SJCRH30 (cell line): ENCODE measurements around the gene ZNF609. TPM values are rescaled to one million over a fixed set of nuclear protein-coding genes. Genes with fewer than 3 reads are reported as not detected.
A peak's percentile ranks its signal among the peaks of the same experiment; 100 is the strongest.

Source experiments
- DNase-seq, 2 experiments: peaks; one replicate each; pipeline ENCODE4 v3.0.0-alpha.2; 2015 to 2020
- H3K27ac ChIP-seq: fragments of 250-450 bp; sonication (Bioruptor Pico); 2 replicates; pipeline ENCODE4 v1.5.1; 2020; ENCODE audit warnings: mild to moderate bottlenecking, moderate library complexity
- H3K27me3 ChIP-seq: fragments of 250-450 bp; sonication (Bioruptor Pico); 2 replicates; pipeline ENCODE4 v1.5.1; 2020; ENCODE audit warnings: mild to moderate bottlenecking, moderate library complexity
- H3K36me3 ChIP-seq: fragments of 250-450 bp; sonication (Bioruptor Pico); 2 replicates; pipeline ENCODE4 v1.5.1; 2020; ENCODE audit warnings: mild to moderate bottlenecking, moderate library complexity
- H3K4me1 ChIP-seq: fragments of 250-450 bp; sonication (Bioruptor Pico); 2 replicates; pipeline ENCODE4 v1.5.1; 2020; ENCODE audit warnings: mild to moderate bottlenecking, moderate library complexity
- H3K4me3 ChIP-seq: fragments of 250-450 bp; sonication (Bioruptor Pico); 2 replicates; pipeline ENCODE4 v1.5.1; 2020; ENCODE audit warnings: mild to moderate bottlenecking, moderate library complexity
- H3K9me3 ChIP-seq: fragments of 250-450 bp; sonication (Bioruptor Pico); replicated peaks from 2 replicates; pipeline ENCODE4 v1.5.1; 2020; ENCODE audit warnings: mild to moderate bottlenecking, moderate library complexity
- total RNA-seq: library from RNA; depleted of rRNA; stranded (reverse); fragments of >200 nt; shearing (Covaris generic); gene quantifications from 2 replicates; pipeline ENCODE4 v1.2.3, GENCODE V29; 2014

Gene ZNF609
- total RNA-seq, 1 experiment from 2014 or later: 27.4 TPM

DNA sequence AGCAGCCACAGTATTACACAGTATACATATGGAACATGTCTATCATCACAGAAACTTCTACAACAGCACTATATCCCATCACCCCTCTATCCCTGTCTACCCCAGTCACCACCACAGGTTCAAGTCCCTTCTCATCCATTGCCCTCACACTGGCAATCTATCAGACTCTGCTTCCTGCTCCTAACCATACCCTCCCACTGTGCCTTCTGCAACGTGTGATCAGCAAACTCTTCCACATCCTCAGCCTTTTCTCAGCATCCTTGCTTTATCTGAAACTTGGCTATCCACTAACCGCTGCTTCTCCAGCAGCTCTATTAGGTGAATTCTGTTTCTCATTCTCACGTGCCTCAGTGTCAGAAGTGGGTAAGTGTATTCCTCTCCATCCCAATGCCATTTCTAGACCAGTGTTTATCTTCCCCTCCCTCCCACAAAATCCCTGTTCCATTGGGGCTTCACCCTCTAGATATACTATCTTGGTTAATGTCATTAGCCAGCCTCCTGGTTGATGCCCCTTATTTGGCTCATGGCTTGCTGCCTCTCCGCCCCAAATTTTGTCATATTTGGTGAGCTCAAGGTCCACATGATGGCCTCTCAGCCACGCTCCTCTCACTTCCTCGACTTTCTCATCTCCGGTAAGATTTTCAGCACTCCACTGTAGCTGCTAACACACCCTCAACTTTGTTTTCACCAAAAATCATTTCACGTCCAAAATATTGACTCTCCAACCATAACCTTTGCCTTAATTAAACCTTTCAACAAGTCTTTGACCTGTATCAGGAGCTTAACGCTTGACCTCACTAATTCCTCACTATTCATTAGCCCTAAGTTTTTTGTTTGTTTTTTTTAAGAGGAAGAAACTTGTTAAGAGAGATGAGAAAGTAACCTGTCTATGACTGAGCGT lies 245.9 kb downstream of the ZNF609 start:
- Histone ChIP-seq H3K9me3 (no peaks in the 10 kb centered on the region), H3K36me3 (no peaks in the 10 kb centered on the region), H3K27ac (no peak overlapping the region), H3K4me3 (no peak overlapping the region), H3K27me3 (no peaks in the 10 kb centered on the region), H3K4me1 (peaks cover 15% of the 10 kb centered on the region)
- no peak for DNase-seq

DNA sequence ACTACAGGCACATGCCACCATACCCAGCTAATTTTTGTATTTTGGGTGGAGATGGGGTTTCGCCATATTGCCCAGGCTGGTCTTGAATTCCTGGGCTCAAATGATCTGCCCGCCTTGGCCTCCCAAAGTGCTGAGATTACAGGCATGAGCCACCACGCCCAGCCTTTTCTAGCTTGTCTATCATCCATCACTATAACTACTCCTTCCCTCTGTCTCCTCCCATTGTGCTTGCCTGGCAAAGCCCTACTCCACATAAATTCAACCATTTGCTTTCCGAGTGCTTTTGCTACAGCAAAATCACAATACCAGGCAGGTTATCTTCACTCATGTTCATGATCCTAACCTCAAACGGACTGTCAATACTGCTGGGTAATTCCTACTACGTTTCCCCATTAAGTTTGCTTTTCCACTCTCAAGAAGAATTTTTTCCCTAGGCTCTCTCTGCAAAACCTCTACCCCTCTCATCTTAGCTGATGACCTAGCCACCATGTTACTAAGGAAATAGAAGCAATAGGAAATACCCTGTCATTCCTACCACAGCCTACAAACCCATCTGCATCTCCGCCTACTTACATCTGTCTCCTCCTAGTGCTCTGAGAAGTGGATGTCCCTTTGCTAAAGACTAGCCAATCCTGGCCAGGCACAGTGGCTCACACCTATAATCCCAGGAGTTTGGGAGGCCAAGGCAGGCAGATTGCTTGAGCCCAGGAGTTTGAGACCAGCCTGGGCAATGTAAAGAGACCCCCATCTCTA lies 250.5 kb downstream of the ZNF609 start:
- Histone ChIP-seq H3K4me3 (no peak overlapping the region), H3K36me3 (no peaks in the 10 kb centered on the region), H3K27ac (no peak overlapping the region), H3K4me1 (no peaks in the 10 kb centered on the region), H3K9me3 (no peaks in the 10 kb centered on the region), H3K27me3 (no peaks in the 10 kb centered on the region)
- no peak for DNase-seq

DNA sequence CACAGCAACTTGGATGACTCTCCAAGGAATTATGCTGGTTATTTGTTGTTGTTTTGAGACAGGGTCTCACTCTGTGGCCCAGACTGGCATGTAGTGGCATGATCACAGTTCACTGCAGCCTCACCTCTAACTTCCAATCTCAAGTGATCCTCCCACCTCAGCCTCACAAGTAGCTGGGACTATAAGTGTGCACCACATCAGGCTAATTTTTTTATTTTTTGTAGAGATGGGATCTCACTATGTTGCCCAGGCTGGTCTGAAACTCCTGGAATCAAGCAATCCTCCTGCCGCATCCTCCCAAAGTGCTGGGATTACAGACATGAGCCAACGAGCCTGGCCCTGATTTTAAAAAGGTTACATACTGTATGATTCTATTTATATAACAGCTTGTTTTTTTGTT lies 252.0 kb downstream of the ZNF609 start:
- Histone ChIP-seq H3K9me3 (no peaks in the 10 kb centered on the region), H3K27ac (no peak overlapping the region), H3K4me1 (no peaks in the 10 kb centered on the region), H3K4me3 (no peak overlapping the region), H3K36me3 (no peaks in the 10 kb centered on the region), H3K27me3 (no peaks in the 10 kb centered on the region)
- no peak for DNase-seq

DNA sequence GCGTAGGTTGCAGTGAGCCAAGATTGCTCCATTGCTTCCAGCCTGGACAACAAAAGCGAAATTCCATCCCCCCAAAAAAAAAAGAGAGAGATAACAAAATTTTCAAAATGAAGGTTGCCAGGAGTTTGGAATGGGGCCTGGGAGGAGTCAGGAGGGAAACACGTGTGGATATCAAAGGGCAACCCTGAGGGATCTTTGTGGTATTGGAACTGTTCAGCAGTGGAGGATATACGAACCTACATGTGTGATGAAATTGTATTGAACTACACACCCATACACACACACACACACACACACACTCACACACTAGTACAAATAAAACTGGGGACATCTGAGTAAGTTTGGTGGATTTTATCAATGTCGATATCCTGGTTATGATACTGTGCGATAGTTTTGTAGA lies 253.2 kb downstream of the ZNF609 start:
- H3K4me3 ChIP-seq: no peak overlapping the region
- H3K4me1 ChIP-seq: no peaks in the 10 kb centered on the region
- no peaks in the 10 kb centered on the region for H3K9me3 ChIP-seq
- no peaks in the 10 kb centered on the region for H3K27me3 ChIP-seq
- H3K27ac ChIP-seq: no peak overlapping the region
- DNase-seq: no peak
- H3K36me3 ChIP-seq: no peaks in the 10 kb centered on the region

DNA sequence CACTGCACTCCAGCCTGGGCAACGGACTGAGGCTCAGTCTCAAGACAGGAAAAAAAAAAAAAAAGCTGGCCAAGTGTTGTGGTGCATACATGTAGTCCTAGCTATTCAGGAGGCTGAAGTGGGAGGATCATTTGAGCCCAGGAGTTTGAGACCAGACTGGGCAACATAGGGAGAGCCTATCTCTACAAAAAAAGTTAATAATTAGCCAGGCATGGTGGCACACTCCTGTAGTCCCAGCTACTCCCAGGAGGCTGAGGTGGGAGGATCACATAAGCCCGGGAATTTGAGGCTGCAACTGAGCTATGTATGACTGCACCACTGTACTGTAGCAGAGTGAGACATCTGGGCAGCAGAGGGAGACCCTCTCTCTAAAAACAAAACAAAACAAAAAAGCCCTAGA lies 256.1 kb downstream of the ZNF609 start:
- DNase-seq: no peak
- Histone ChIP-seq H3K9me3 (no peaks in the 10 kb centered on the region), H3K4me3 (no peak overlapping the region), H3K27ac (no peak overlapping the region), H3K36me3 (no peaks in the 10 kb centered on the region), H3K4me1 (no peaks in the 10 kb centered on the region), H3K27me3 (no peaks in the 10 kb centered on the region)

DNA sequence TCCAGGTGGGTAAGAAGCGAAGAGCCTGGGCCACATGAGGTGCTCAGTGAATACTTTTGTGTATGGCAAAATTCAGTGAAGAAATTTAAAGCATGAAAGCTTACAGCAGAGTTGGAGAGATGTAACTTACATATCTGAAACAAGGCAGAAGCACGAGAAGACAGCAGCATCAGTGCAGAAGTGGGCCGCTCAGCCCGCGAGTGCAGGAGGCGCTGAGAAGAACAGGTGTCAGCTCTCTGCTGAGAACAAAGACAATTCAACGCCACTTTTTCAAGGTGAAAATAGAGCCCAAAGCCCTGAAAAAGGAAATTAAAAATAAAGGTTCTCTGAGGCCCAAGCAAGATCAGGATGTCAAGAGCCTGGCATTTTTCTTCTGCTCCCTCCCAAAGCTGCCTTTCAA lies 256.8 kb downstream of the ZNF609 start:
- no peaks in the 10 kb centered on the region for H3K4me1 ChIP-seq
- no peaks in the 10 kb centered on the region for H3K27me3 ChIP-seq
- no peak overlapping the region for H3K4me3 ChIP-seq
- H3K36me3 ChIP-seq: no peaks in the 10 kb centered on the region
- DNase-seq: no peak
- no peak overlapping the region for H3K27ac ChIP-seq
- H3K9me3 ChIP-seq: no peaks in the 10 kb centered on the region

DNA sequence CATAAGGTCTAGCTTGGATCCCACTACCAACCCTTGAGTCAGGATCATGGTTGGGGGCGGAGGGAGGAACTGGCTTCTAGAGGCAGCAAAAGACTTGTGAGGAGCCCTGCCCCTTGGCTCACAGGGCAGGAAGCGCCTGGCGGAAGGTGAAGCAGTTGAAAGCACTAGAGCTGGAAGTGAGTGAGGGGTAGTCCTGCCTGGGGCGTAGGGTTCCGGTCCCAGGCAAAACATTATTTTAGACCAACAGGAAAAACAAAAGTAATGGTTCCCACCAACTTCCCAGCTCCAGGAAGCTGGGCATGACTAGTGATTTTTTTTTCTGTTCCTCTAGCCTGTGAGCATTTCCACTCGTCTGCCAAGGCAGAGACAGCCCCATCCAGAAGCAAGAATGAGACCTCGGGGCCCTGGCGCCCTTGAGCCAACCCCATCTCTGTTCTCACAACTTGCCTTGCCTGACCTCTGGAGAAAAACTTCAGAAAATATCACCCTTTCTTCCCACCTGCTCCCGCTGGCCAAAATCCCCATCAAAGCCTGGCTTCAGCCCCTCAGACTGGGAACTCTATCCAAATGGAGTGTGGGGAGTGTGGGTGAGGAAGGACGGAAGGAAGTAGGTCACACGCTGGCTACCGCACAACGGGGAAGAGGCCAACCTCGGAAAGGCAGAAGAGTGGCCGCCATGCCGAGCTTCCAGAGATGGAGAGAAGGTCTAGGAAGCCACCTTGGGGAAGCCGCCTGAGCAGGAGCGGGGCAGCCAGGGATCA lies 257.5 kb downstream of the ZNF609 start:
- H3K36me3 ChIP-seq: no peaks in the 10 kb centered on the region
- H3K27me3 ChIP-seq: no peaks in the 10 kb centered on the region
- no peak overlapping the region for H3K27ac ChIP-seq
- no peak overlapping the region for H3K4me3 ChIP-seq
- no peaks in the 10 kb centered on the region for H3K9me3 ChIP-seq
- DNase-seq: no peak
- H3K4me1 ChIP-seq: no peaks in the 10 kb centered on the region

DNA sequence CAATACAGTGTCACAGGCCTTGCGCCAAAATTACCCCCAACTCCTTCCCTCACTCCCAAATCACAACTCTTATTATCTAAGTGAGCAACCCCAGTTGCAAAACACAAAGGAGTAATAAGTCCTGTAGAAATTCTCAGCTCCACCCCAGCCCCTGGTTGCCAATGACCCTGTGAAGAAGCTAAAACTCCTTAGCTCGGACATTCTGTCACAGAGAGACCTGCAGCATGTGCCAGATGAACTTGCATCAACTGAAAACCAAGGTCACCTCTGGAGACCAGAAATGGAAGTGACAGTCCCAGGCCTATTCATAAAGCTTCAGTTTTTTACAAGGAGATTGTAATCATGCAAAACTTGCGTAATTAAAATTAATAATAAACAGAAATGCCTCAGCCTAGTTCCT lies 259.8 kb downstream of the ZNF609 start:
- H3K27me3 ChIP-seq: no peaks in the 10 kb centered on the region
- H3K4me1 ChIP-seq: no peaks in the 10 kb centered on the region
- no peak overlapping the region for H3K4me3 ChIP-seq
- no peak overlapping the region for H3K27ac ChIP-seq
- no peak for DNase-seq
- H3K9me3 ChIP-seq: no peaks in the 10 kb centered on the region
- no peaks in the 10 kb centered on the region for H3K36me3 ChIP-seq

DNA sequence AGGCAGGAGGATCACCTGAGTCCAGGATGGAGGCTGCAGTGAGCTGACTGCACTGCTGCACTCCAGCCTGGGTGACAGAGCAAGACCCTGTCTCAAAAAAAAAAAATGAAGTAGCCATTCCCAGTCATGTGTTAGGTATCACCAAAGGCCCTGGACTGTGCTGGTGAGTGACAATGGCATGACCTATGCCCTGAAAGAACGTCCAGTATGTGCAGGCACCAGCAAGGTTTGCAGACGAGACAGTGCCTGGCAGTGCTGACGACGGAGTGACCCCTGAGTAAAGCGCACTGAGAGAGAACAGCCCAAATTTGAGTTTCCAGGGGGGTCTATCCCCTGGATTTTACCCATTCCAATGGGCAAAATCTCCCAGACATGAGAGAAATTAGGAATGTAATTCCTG lies 269.8 kb downstream of the ZNF609 start:
- H3K4me1 ChIP-seq: 0 out of 2 replicates have a peak, but pooled peaks cover 2% of the 10 kb centered on the region
- no peak overlapping the region for H3K27ac ChIP-seq
- H3K36me3 ChIP-seq: no peaks in the 10 kb centered on the region
- no peak for DNase-seq
- H3K9me3 ChIP-seq: no peaks in the 10 kb centered on the region
- no peaks in the 10 kb centered on the region for H3K27me3 ChIP-seq
- no peak overlapping the region for H3K4me3 ChIP-seq

DNA sequence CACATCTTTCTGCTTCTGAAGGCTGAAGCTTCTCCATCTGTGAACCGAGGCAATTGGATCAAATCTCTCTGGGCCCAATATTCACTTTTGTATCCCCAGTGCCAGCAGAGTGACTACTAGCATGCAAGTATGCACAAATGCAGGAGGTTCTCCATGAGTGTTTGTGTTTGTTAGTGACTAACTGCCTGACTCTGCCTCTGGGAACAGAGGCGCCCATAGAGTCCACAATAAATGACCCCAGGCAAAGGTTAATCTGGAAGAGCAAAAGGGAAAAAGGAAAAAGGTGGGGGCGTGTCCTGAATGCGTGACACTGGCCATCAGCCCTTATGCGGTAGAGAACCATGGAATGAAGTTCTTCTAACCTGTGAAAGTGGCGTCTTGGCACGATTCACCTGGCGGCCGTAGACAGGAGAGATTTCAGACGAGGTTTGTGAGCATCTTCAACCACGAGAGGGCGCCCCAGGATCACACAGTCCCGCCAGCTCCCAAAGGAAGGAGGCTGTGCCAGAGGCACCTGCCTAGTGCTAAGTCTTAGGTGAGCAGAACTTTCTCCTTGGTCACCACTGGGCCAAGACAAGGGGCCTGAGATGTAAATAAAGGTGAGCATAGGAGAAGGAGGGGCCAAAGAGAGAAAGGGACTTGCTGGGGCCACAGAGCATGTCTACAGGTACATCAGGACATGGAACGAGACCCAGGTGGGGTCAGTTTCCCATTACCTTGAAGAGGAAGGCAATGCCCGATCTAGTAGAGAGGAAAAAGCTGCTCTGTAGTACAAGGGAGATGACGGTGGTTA lies 270.8 kb downstream of the ZNF609 start:
- Histone ChIP-seq H3K36me3 (no peaks in the 10 kb centered on the region), H3K4me1 (0 out of 2 replicates have a peak, but pooled peaks cover 2% of the 10 kb centered on the region), H3K9me3 (no peaks in the 10 kb centered on the region), H3K4me3 (no peak overlapping the region), H3K27ac (no peak overlapping the region), H3K27me3 (no peaks in the 10 kb centered on the region)
- DNase-seq: peak; percentile 68 to 88

DNA sequence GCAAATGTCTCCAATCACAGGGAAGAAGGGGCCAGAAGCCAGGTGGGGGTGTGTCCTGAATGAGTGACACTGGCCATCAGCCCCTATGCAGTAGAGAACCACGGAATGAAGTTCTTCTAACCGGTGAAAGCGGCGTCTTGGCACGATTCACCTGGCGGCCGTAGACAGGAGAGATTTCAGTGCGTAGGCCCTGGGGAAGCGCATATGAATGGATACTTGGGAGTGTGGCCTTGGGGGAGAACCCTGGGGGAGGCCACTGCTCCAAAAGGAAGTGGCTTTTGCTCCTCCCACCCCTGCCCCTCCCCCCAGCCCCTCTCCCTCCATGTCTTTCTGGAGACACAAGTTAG lies 271.4 kb downstream of the ZNF609 start:
- Histone ChIP-seq H3K4me1 (0 out of 2 replicates have a peak, but pooled peaks cover 2% of the 10 kb centered on the region), H3K36me3 (no peaks in the 10 kb centered on the region), H3K27me3 (no peaks in the 10 kb centered on the region)

DNA sequence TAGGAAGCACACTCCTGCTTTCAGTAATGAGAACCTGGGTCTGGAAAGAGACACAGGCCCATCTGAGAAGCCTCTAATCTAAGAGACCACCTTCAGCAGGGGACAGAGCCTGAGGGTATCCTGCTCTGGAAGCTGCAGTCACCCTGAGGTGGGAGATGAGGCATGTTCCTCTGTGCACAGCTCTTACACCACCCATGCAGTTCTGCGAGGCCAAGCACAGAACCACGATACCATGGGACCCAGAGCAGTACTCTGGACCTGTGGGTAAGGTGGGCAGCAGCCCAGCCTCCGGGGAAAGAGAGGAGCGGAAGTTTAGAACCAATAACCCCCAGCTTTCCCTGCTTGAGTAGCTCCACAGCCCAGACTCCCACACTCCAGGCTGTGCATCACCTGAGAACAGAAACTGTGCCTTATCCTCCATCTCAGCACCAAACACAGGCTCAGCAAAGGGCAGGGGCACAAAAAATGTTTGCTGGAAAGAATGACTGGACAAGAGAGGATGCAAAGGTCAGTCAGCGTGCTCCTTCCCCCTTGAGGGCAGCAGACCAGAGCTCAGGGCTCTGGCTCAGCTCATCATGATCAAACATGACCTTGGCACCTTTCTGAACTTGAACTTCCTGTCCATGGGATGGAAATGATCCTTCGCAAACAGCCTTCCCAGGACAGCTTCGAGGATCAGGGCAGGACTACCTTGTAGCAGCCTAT lies 271.9 kb downstream of the ZNF609 start:
- H3K9me3 ChIP-seq: no peaks in the 10 kb centered on the region
- H3K27ac ChIP-seq: no peak overlapping the region
- no peaks in the 10 kb centered on the region for H3K27me3 ChIP-seq
- 0 out of 2 replicates have a peak, but pooled peaks cover 2% of the 10 kb centered on the region for H3K4me1 ChIP-seq
- H3K36me3 ChIP-seq: no peaks in the 10 kb centered on the region
- no peak overlapping the region for H3K4me3 ChIP-seq
- DNase-seq: no peak

More for the DNA sequence above, 271.4 kb downstream of the ZNF609 start:
- no peak overlapping the region for H3K27ac ChIP-seq
- no peak for DNase-seq
- H3K9me3 ChIP-seq: no peaks in the 10 kb centered on the region
- no peak overlapping the region for H3K4me3 ChIP-seq
